Liver (tissue), 3 donors: ENCODE data around the gene TMEM217.

Experiments used
- ATF3 ChIP-seq: IDR thresholded peaks from 2 replicates; pipeline ENCODE4 v1.6.1; 2016; ENCODE audit warnings: antibody characterized with exemption
- CTCF ChIP-seq: fragments of 150-350 bp; IDR thresholded peaks from 2 replicates; pipeline ENCODE4 v1.5.1; 2017; ENCODE audit warnings: improper control_type of control experiment, low read depth, low read length; ENCODE audit not compliant: missing input control
- RAD21 ChIP-seq, 2 donors: IDR thresholded peaks; 2 replicates each; pipeline ENCODE4 v1.6.1; 2016; ENCODE audit warnings: antibody characterized with exemption in 2 of 2, mild to moderate bottlenecking in 2 of 2
- REST ChIP-seq: IDR thresholded peaks from 2 replicates; pipeline ENCODE4 v1.6.1; 2016; ENCODE audit warnings: antibody characterized with exemption, mild to moderate bottlenecking
- ZBTB33 ChIP-seq: IDR thresholded peaks from 2 replicates; pipeline ENCODE4 v1.6.1; 2016; ENCODE audit warnings: antibody characterized with exemption
- donor health status: healthy.
- donor health status: healthy.

- TF ChIP-seq REST (no peak), ZBTB33 (no peak), ATF3 (no peak), RAD21 (IDR thresholded peaks at IDR 0.05) (no peak), CTCF (no peak)
Measured at GRCh38 chr6:37251211-37251780, 6.6 kb downstream of the TMEM217 start.
